T-helper 22 cell (primary cell): ENCODE results near the gene CACNA2D3.

Source experiments
- DNase-seq: peaks from one replicate; pipeline ENCODE4 v3.0.0-alpha.2; 2020; ENCODE audit warnings: low read depth

CACNA2D3 gene

GRCh38 chr3:54849360-54849759 is 727.0 kb downstream of the CACNA2D3 start:
- DNase-seq = no peak

GRCh38 chr3:54850484-54851018 is 728.2 kb downstream of the CACNA2D3 start:
- no peak for DNase-seq

GRCh38 chr3:54853573-54854404 is 731.4 kb downstream of the CACNA2D3 start:
- DNase-seq = no peak

GRCh38 chr3:54856271-54856670 is 733.9 kb downstream of the CACNA2D3 start:
- DNase-seq = no peak

GRCh38 chr3:54857343-54857742 is 735.0 kb downstream of the CACNA2D3 start:
- DNase-seq = no peak

GRCh38 chr3:54858093-54858785 is 735.9 kb downstream of the CACNA2D3 start:
- DNase-seq = no peak

GRCh38 chr3:54859184-54859583 is 736.8 kb downstream of the CACNA2D3 start:
- DNase-seq = no peak

GRCh38 chr3:54861248-54862067 is 739.1 kb downstream of the CACNA2D3 start:
- DNase-seq = no peak

- no peak for DNase-seq
Observed at GRCh38 chr3:54862526-54862925, 740.2 kb downstream of the CACNA2D3 start.

- DNase-seq = no peak
Observed at GRCh38 chr3:54863366-54863765, 741.0 kb downstream of the CACNA2D3 start.

- DNase-seq = no peak
Observed at GRCh38 chr3:54863786-54864185, 741.4 kb downstream of the CACNA2D3 start.

- no peak for DNase-seq
Observed at GRCh38 chr3:54865316-54865715, 743.0 kb downstream of the CACNA2D3 start.

- no peak for DNase-seq
Observed at GRCh38 chr3:54866251-54866650, 743.9 kb downstream of the CACNA2D3 start.

GRCh38 chr3:54870423-54870822 is 748.1 kb downstream of the CACNA2D3 start:
- DNase-seq = no peak

- no peak for DNase-seq
Observed at GRCh38 chr3:54871867-54872266, 749.5 kb downstream of the CACNA2D3 start.

GRCh38 chr3:54873059-54874010 is 751.0 kb downstream of the CACNA2D3 start:
- DNase-seq = no peak

GRCh38 chr3:54874816-54875556 is 752.6 kb downstream of the CACNA2D3 start:
- DNase-seq = no peak

GRCh38 chr3:54875596-54876268 is 753.4 kb downstream of the CACNA2D3 start:
- DNase-seq = no peak

- no peak for DNase-seq
Observed at GRCh38 chr3:54876694-54877093, 754.3 kb downstream of the CACNA2D3 start.

GRCh38 chr3:54877730-54878129 is 755.4 kb downstream of the CACNA2D3 start:
- DNase-seq = no peak
